ENCODE results near the gene MTM1.

- TF ChIP-seq, protein P1, sequence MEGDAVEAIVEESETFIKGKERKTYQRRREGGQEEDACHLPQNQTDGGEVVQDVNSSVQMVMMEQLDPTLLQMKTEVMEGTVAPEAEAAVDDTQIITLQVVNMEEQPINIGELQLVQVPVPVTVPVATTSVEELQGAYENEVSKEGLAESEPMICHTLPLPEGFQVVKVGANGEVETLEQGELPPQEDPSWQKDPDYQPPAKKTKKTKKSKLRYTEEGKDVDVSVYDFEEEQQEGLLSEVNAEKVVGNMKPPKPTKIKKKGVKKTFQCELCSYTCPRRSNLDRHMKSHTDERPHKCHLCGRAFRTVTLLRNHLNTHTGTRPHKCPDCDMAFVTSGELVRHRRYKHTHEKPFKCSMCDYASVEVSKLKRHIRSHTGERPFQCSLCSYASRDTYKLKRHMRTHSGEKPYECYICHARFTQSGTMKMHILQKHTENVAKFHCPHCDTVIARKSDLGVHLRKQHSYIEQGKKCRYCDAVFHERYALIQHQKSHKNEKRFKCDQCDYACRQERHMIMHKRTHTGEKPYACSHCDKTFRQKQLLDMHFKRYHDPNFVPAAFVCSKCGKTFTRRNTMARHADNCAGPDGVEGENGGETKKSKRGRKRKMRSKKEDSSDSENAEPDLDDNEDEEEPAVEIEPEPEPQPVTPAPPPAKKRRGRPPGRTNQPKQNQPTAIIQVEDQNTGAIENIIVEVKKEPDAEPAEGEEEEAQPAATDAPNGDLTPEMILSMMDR (IDR thresholded peaks at IDR 0.05; ENCODE audit: poor library complexity, severe bottlenecking), result no peak
- TF ChIP-seq TAF1 (IDR thresholded peaks at IDR 0.05; ENCODE audit: low read depth) (no peak), REST (IDR thresholded peaks at IDR 0.05; ENCODE audit: borderline replicate concordance) (no peak)
Measured at GRCh38 chrX:150701377-150701776, 133.0 kb downstream of the MTM1 start.

Measured in neural cell (in vitro differentiated cells).